Parathyroid adenoma (tissue), 2 donors: ENCODE data around the gene TRIM27.

Source experiments
- H2AFZ ChIP-seq: fragments of 300-600 bp; sonication (generic); one replicate; pipeline ENCODE4 v1.7.0; 2017; ENCODE audit warnings: antibody characterized with exemption, mild to moderate bottlenecking
- H3K27ac ChIP-seq: fragments of 300-600 bp; sonication (generic); one replicate; pipeline ENCODE4 v1.7.0; 2017
- H3K27me3 ChIP-seq: fragments of 300-600 bp; sonication (generic); one replicate; pipeline ENCODE4 v1.7.0; 2017; ENCODE audit warnings: low read length; ENCODE audit not compliant: control insufficient read depth, insufficient read depth
- H3K36me3 ChIP-seq: fragments of 300-600 bp; sonication (generic); one replicate; pipeline ENCODE4 v1.7.0; 2017; ENCODE audit warnings: low read length; ENCODE audit not compliant: control insufficient read depth, insufficient read depth
- H3K4me1 ChIP-seq: fragments of 300-600 bp; sonication (generic); one replicate; pipeline ENCODE4 v1.7.0; 2017; ENCODE audit warnings: control low read depth
- H3K4me2 ChIP-seq: fragments of 300-600 bp; sonication (generic); one replicate; pipeline ENCODE4 v1.7.0; 2017; ENCODE audit warnings: low read length
- H3K4me3 ChIP-seq: fragments of 300-600 bp; sonication (generic); one replicate; pipeline ENCODE4 v1.7.0; 2017; ENCODE audit warnings: low read depth, low read length
- H3K79me2 ChIP-seq: fragments of 300-600 bp; sonication (generic); one replicate; pipeline ENCODE4 v1.7.0; 2017; ENCODE audit warnings: control low read depth
- H3K9ac ChIP-seq: fragments of 300-600 bp; sonication (generic); one replicate; pipeline ENCODE4 v1.7.0; 2017; ENCODE audit warnings: mild to moderate bottlenecking
- H3K9me3 ChIP-seq: fragments of 300-600 bp; sonication (generic); one replicate; pipeline ENCODE4 v1.7.0; 2017; ENCODE audit warnings: low read length; ENCODE audit not compliant: control insufficient read depth
- CTCF ChIP-seq: fragments of 300-600 bp; sonication (generic); IDR thresholded peaks from one replicate; pipeline ENCODE4 v1.7.0; 2017; ENCODE audit warnings: antibody characterized with exemption, mild to moderate bottlenecking
- donor health status: primary hyperparathyroidism.

TRIM27 gene

GRCh38 chr6:28887796-28888496 lies 35.8 kb downstream of the TRIM27 start:
- no peaks in the 10 kb centered on the region for H3K9me3 ChIP-seq
- H3K9ac ChIP-seq, result no peak overlapping the region
- no peak overlapping the region for H3K27ac ChIP-seq
- no peaks in the 10 kb centered on the region for H3K79me2 ChIP-seq
- H3K4me1 ChIP-seq, result no peaks in the 10 kb centered on the region
- H3K36me3 ChIP-seq, result no peaks in the 10 kb centered on the region
- H3K4me3 ChIP-seq, result no peak overlapping the region
- H3K27me3 ChIP-seq, result no peaks in the 10 kb centered on the region
- TF ChIP-seq CTCF, result no peak
- H2AFZ ChIP-seq, result no peak overlapping the region
- no peak overlapping the region for H3K4me2 ChIP-seq

DNA sequence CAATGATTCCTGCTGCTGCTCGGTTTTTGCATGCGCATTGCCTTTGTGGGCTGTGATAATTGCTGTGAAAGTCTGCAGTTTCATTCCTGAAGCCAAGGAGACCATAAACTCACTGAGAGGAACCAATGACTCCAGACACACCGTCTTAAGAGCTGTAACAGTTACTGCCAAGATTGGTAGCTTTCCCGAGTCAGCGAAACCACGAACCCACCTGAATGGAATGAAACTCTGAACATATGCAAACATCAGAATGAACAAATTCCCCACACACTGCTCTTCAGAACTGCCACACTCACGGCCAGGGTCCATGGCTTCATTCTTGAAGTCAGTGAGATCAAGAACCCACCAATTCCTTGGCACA lies 37.7 kb downstream of the TRIM27 start:
- Histone ChIP-seq H3K4me2 (no peak overlapping the region), H3K27ac (no peak overlapping the region), H3K9ac (no peak overlapping the region), H3K4me3 (no peak overlapping the region), H3K79me2 (no peaks in the 10 kb centered on the region), H2AFZ (no peak overlapping the region), H3K27me3 (no peaks in the 10 kb centered on the region), H3K36me3 (no peaks in the 10 kb centered on the region), H3K9me3 (no peaks in the 10 kb centered on the region), H3K4me1 (no peaks in the 10 kb centered on the region)
- no peak for TF ChIP-seq CTCF

GRCh38 chr6:28884423-28885131 lies 39.2 kb downstream of the TRIM27 start:
- Histone ChIP-seq H3K4me2 (no peak overlapping the region), H3K9me3 (no peaks in the 10 kb centered on the region), H3K4me1 (no peaks in the 10 kb centered on the region), H3K4me3 (peak overlapping the region; percentile 40), H3K9ac (no peak overlapping the region), H3K27me3 (no peaks in the 10 kb centered on the region), H3K36me3 (no peaks in the 10 kb centered on the region), H3K27ac (no peak overlapping the region), H3K79me2 (no peaks in the 10 kb centered on the region), H2AFZ (no peak overlapping the region)
- no peak for TF ChIP-seq CTCF

- H3K27me3 ChIP-seq, result no peaks in the 10 kb centered on the region
- peak overlapping the region; percentile 87 for H3K4me2 ChIP-seq
- H2AFZ ChIP-seq, result peak overlapping the region; percentile 84
- no peak overlapping the region for H3K9ac ChIP-seq
- H3K27ac ChIP-seq, result peak overlapping the region; percentile 26
- no peaks in the 10 kb centered on the region for H3K4me1 ChIP-seq
- H3K4me3 ChIP-seq, result peak overlapping the region; percentile 91
- no peaks in the 10 kb centered on the region for H3K9me3 ChIP-seq
- H3K36me3 ChIP-seq, result no peaks in the 10 kb centered on the region
- no peak for TF ChIP-seq CTCF
- no peaks in the 10 kb centered on the region for H3K79me2 ChIP-seq
These were observed 42.6 kb downstream of the TRIM27 start for GRCh38 chr6:28880894-28881780.
